ENCODE measurements around the gene EFS.

Gene EFS

GRCh38 chr14:23365036-23365731 is at the start of gene EFS:
EFS (minus strand) TSS chr14:23365172; CDS start chr14:23365025, 147 bp downstream.
- Histone ChIP-seq H3K4me1 (ENCODE audit: control insufficient read depth in 1 of 2, insufficient read depth in 2 of 2, low read length in 2 of 2) (peaks cover 0 to 4% of the 10 kb centered on the region in 2 donors), H3K36me3 (ENCODE audit: control insufficient read depth in 1 of 2, insufficient read depth in 2 of 2, low read length in 2 of 2) (no peaks in the 10 kb centered on the region), H3K27ac (ENCODE audit: low read depth, low read length) (peak within 1 kb of the TSS; percentile 72), H3K27me3 (ENCODE audit: control insufficient read depth in 1 of 2, insufficient read depth in 2 of 2, low read length in 2 of 2) (peaks cover 14 to 28% of the 10 kb centered on the region in 2 donors), H3K4me3 (ENCODE audit: low read depth in 1 of 2, low read length in 2 of 2) (peak within 1 kb of the TSS; percentile 40 to 53), H3K9me3 (ENCODE audit: control insufficient read depth in 1 of 2, low read length in 2 of 2) (no peaks in the 10 kb centered on the region), H3K9ac (ENCODE audit: low read depth in 1 of 2, low read length in 2 of 2) (peak within 1 kb of the TSS; percentile 40 to 51)

DNA sequence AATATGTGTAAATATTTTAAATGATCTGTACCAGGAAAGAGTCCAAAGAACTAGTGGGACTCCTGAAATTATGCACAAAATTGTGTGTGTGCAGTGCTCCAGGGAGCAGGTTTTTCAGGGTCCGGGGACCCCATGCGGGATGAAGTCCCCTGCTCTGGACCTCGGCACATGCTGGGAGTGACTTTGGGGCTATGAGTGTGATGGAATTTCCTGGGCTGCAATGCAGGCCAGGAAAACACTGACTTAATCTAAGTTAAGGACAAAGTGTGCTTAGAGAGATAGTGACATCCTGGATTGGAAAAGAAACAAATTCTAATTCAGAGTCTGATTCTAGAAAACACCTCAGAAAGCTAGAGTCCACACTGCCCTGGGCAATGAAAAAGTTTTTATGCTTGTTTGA is 49.3 kb upstream of the EFS start:
- Histone ChIP-seq H3K27me3 (ENCODE audit: control insufficient read depth in 1 of 2, insufficient read depth in 2 of 2, low read length in 2 of 2) (peaks cover 0 to 5% of the 10 kb centered on the region in 2 donors), H3K4me1 (ENCODE audit: control insufficient read depth in 1 of 2, insufficient read depth in 2 of 2, low read length in 2 of 2) (peaks cover 0 to 10% of the 10 kb centered on the region in 2 donors), H3K9ac (ENCODE audit: low read depth in 1 of 2, low read length in 2 of 2) (no peak overlapping the region), H3K27ac (ENCODE audit: low read depth, low read length) (no peak overlapping the region), H3K36me3 (ENCODE audit: control insufficient read depth in 1 of 2, insufficient read depth in 2 of 2, low read length in 2 of 2) (no peaks in the 10 kb centered on the region), H3K4me3 (ENCODE audit: low read depth in 1 of 2, low read length in 2 of 2) (no peak overlapping the region), H3K9me3 (ENCODE audit: control insufficient read depth in 1 of 2, low read length in 2 of 2) (no peaks in the 10 kb centered on the region)

DNA sequence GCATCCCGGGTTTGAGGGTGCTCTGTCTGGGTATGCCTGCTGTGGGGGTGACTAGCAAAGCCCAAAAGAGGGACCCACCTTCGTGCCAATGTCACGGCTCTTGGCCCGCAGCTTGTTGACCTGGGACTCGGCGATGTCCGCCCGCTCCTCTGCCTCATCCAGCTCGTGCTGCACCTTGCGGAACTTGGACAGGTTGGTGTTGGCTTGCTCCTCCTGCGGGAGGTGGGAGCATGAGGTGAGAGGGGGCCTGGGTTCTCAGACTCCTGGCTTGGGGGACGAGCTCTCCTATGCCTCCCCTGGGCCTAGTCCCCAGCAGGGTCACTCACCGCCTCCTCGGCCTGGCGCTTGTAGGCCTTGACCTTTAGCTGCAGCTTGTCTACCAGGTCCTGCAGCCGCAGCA is 48.7 kb upstream of the EFS start:
- Histone ChIP-seq H3K27me3 (ENCODE audit: control insufficient read depth in 1 of 2, insufficient read depth in 2 of 2, low read length in 2 of 2) (peaks cover 0 to 5% of the 10 kb centered on the region in 2 donors), H3K4me1 (ENCODE audit: control insufficient read depth in 1 of 2, insufficient read depth in 2 of 2, low read length in 2 of 2) (peaks cover 0 to 10% of the 10 kb centered on the region in 2 donors), H3K9ac (ENCODE audit: low read depth in 1 of 2, low read length in 2 of 2) (no peak overlapping the region), H3K4me3 (ENCODE audit: low read depth in 1 of 2, low read length in 2 of 2) (no peak overlapping the region), H3K27ac (ENCODE audit: low read depth, low read length) (no peak overlapping the region), H3K36me3 (ENCODE audit: control insufficient read depth in 1 of 2, insufficient read depth in 2 of 2, low read length in 2 of 2) (no peaks in the 10 kb centered on the region), H3K9me3 (ENCODE audit: control insufficient read depth in 1 of 2, low read length in 2 of 2) (no peaks in the 10 kb centered on the region)

GRCh38 chr14:23411563-23412525 is 46.9 kb upstream of the EFS start:
- Histone ChIP-seq H3K27ac (ENCODE audit: low read depth, low read length) (no peak overlapping the region), H3K9me3 (ENCODE audit: control insufficient read depth in 1 of 2, low read length in 2 of 2) (no peaks in the 10 kb centered on the region), H3K4me1 (ENCODE audit: control insufficient read depth in 1 of 2, insufficient read depth in 2 of 2, low read length in 2 of 2) (peaks cover 0 to 10% of the 10 kb centered on the region in 2 donors), H3K9ac (ENCODE audit: low read depth in 1 of 2, low read length in 2 of 2) (no peak overlapping the region), H3K36me3 (ENCODE audit: control insufficient read depth in 1 of 2, insufficient read depth in 2 of 2, low read length in 2 of 2) (no peaks in the 10 kb centered on the region), H3K4me3 (ENCODE audit: low read depth in 1 of 2, low read length in 2 of 2) (no peak overlapping the region), H3K27me3 (ENCODE audit: control insufficient read depth in 1 of 2, insufficient read depth in 2 of 2, low read length in 2 of 2) (peaks cover 0 to 5% of the 10 kb centered on the region in 2 donors)

DNA sequence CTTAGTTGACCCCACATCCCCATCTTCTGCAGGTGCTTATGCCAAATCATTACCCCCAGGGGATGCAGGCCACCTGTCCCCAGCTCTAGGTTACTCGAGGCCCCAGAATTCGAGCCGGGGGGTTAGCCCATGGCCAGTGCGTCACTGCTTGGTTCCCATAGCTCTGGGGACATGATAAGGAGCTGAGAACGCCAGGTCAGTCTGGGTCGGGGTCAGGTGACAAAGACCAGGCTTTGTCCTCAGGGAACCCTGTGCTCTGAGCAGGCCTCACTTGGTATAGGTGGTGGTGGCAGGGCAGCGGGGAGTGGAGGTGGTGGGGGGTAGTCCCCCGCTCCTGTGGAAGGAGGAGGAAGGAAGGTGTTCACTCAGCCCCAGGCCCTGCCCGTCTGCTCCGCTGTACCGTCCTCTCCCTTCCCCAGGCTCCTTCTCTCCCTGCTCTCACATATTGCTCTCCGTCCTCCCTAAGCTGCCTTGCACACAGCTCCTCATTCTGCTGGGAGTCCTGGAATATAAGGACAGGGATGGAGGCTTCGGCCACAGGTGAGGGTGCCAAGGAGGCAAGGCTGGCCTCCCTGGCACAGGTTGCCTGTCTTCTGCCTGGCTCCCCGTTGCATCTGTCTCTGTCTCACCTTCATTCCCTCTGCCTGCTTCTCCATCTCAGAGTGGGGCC is 45.1 kb upstream of the EFS start:
- no peak overlapping the region for H3K27ac ChIP-seq (ENCODE audit: low read depth, low read length)
- no peaks in the 10 kb centered on the region for H3K36me3 ChIP-seq (ENCODE audit: control insufficient read depth in 1 of 2, insufficient read depth in 2 of 2, low read length in 2 of 2)
- no peak overlapping the region for H3K4me3 ChIP-seq (ENCODE audit: low read depth in 1 of 2, low read length in 2 of 2)
- no peaks in the 10 kb centered on the region for H3K9me3 ChIP-seq (ENCODE audit: control insufficient read depth in 1 of 2, low read length in 2 of 2)
- H3K9ac ChIP-seq (ENCODE audit: low read depth in 1 of 2, low read length in 2 of 2), result no peak overlapping the region
- peaks cover 0 to 10% of the 10 kb centered on the region in 2 donors for H3K4me1 ChIP-seq (ENCODE audit: control insufficient read depth in 1 of 2, insufficient read depth in 2 of 2, low read length in 2 of 2)
- peaks cover 0 to 5% of the 10 kb centered on the region in 2 donors for H3K27me3 ChIP-seq (ENCODE audit: control insufficient read depth in 1 of 2, insufficient read depth in 2 of 2, low read length in 2 of 2)

GRCh38 chr14:23409475-23409874 is 44.5 kb upstream of the EFS start:
- H3K27ac ChIP-seq (ENCODE audit: low read depth, low read length), result no peak overlapping the region
- H3K4me3 ChIP-seq (ENCODE audit: low read depth in 1 of 2, low read length in 2 of 2), result no peak overlapping the region
- no peak overlapping the region for H3K9ac ChIP-seq (ENCODE audit: low read depth in 1 of 2, low read length in 2 of 2)
- H3K36me3 ChIP-seq (ENCODE audit: control insufficient read depth in 1 of 2, insufficient read depth in 2 of 2, low read length in 2 of 2), result no peaks in the 10 kb centered on the region
- peaks cover 0 to 5% of the 10 kb centered on the region in 2 donors for H3K27me3 ChIP-seq (ENCODE audit: control insufficient read depth in 1 of 2, insufficient read depth in 2 of 2, low read length in 2 of 2)
- H3K9me3 ChIP-seq (ENCODE audit: control insufficient read depth in 1 of 2, low read length in 2 of 2), result no peaks in the 10 kb centered on the region
- peaks cover 0 to 10% of the 10 kb centered on the region in 2 donors for H3K4me1 ChIP-seq (ENCODE audit: control insufficient read depth in 1 of 2, insufficient read depth in 2 of 2, low read length in 2 of 2)

DNA sequence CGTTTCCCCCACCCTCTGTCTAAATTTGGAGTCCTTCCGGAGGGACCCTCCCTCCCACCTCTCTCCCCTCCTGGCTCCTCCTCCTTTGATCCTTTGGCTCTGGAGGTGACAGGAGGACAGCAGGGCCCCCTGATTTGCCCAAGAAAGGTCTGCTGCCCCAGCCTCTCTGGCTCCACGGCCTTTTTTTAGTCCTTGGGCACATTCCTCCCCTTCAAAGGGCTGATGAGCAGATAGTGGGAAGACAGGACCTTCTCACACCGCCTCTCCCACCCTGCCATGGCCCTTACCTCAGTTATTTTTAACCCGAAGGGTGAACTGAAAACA is 43.3 kb upstream of the EFS start:
- Histone ChIP-seq H3K4me3 (ENCODE audit: low read depth in 1 of 2, low read length in 2 of 2) (no peak overlapping the region), H3K27ac (ENCODE audit: low read depth, low read length) (no peak overlapping the region), H3K36me3 (ENCODE audit: control insufficient read depth in 1 of 2, insufficient read depth in 2 of 2, low read length in 2 of 2) (no peaks in the 10 kb centered on the region), H3K27me3 (ENCODE audit: control insufficient read depth in 1 of 2, insufficient read depth in 2 of 2, low read length in 2 of 2) (peaks cover 0 to 7% of the 10 kb centered on the region in 2 donors), H3K9ac (ENCODE audit: low read depth in 1 of 2, low read length in 2 of 2) (no peak overlapping the region), H3K4me1 (ENCODE audit: control insufficient read depth in 1 of 2, insufficient read depth in 2 of 2, low read length in 2 of 2) (peaks cover 0 to 10% of the 10 kb centered on the region in 2 donors), H3K9me3 (ENCODE audit: control insufficient read depth in 1 of 2, low read length in 2 of 2) (no peaks in the 10 kb centered on the region)

DNA sequence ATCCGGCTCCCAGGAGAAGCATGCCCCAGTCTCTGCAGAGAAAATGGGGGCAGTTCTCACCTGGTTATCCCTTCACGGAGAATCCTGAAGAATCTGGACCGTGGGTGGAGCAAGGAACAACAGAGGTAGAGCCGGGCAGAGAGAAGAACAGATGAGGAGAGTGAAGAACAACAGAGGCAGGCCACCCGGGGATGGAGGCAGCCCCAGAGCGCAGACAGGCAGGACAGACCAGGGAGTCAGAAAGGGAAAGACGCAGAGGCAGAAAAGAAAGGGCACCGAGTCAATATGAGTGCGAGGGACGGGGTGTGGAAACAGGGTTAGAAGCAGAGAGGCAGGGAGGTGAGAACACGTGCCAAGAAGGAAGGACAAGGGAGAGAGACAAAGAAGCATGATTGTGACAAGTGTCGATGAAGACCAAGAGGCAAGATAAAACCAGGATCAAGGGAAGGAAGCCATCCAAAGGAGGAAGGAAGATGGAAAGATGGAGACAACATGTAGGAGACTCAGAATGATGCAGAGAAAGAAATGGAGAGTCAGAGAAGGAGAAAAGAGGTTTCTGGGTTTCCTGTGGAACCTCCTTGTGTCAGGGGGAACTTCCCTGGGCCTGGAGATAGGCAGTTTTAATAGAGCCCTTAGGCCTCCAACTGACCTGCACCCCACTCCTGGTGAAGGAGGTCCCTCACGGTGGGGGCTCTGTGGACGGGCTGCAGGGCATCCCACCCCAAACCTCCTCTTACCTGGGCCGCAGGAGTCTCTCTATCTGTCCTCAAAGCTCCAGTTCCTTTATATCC is 42.7 kb upstream of the EFS start, which contains the start of gene MYH6:
MYH6 (minus strand) TSS at position 758 of the 791 bp plus-strand sequence. CDS start 1,050 bp downstream, outside the sequence.
- Histone ChIP-seq H3K9ac (ENCODE audit: low read depth in 1 of 2, low read length in 2 of 2) (no peak within 1 kb of the TSS), H3K4me1 (ENCODE audit: control insufficient read depth in 1 of 2, insufficient read depth in 2 of 2, low read length in 2 of 2) (peaks cover 0 to 9% of the 10 kb centered on the region in 2 donors), H3K9me3 (ENCODE audit: control insufficient read depth in 1 of 2, low read length in 2 of 2) (no peaks in the 10 kb centered on the region), H3K4me3 (ENCODE audit: low read depth in 1 of 2, low read length in 2 of 2) (no peak within 1 kb of the TSS), H3K36me3 (ENCODE audit: control insufficient read depth in 1 of 2, insufficient read depth in 2 of 2, low read length in 2 of 2) (no peaks in the 10 kb centered on the region), H3K27ac (ENCODE audit: low read depth, low read length) (no peak within 1 kb of the TSS), H3K27me3 (ENCODE audit: control insufficient read depth in 1 of 2, insufficient read depth in 2 of 2, low read length in 2 of 2) (peaks cover 0 to 13% of the 10 kb centered on the region in 2 donors)

DNA sequence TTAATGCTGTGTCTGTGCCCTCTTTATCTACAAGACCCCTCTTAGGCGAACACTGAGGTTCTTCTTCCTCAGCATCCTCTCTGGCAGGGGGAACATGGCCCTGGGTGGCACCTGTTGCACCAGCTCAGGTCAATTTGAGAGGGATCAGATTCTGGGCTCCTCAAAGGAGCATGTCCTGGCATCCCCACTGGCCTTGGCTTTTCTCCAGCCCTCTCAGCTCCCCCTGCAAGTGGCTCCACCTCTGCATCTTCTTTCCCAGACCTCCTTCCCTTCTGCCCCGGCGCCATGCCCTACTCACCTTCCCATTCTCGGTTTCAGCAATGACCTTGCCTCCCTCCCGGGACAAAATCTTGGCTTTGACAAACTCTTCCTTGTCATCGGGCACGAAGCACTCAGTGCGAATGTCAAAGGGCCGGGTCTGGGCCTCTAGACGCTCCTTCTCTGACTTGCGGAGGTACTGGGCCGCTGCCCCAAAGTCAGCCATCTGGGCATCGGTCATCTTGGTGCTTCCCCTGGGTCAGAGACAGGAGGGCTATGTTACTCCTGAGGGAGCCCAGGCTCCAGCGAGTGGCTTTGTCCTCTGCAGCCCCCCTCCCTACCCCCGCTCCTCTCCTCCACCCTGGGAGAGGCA is 41.9 kb upstream of the EFS start:
- Histone ChIP-seq H3K36me3 (ENCODE audit: control insufficient read depth in 1 of 2, insufficient read depth in 2 of 2, low read length in 2 of 2) (no peaks in the 10 kb centered on the region), H3K4me1 (ENCODE audit: control insufficient read depth in 1 of 2, insufficient read depth in 2 of 2, low read length in 2 of 2) (peaks cover 0 to under 1% of the 10 kb centered on the region in 2 donors), H3K9me3 (ENCODE audit: control insufficient read depth in 1 of 2, low read length in 2 of 2) (no peaks in the 10 kb centered on the region), H3K27me3 (ENCODE audit: control insufficient read depth in 1 of 2, insufficient read depth in 2 of 2, low read length in 2 of 2) (peaks cover 0 to 12% of the 10 kb centered on the region in 2 donors), H3K27ac (ENCODE audit: low read depth, low read length) (no peak overlapping the region), H3K9ac (ENCODE audit: low read depth in 1 of 2, low read length in 2 of 2) (no peak overlapping the region), H3K4me3 (ENCODE audit: low read depth in 1 of 2, low read length in 2 of 2) (no peak overlapping the region)

Data from duodenal mucosa (tissue), 2 donors.